ENCODE data around the gene DIPK1A.

The DIPK1A gene

DNA sequence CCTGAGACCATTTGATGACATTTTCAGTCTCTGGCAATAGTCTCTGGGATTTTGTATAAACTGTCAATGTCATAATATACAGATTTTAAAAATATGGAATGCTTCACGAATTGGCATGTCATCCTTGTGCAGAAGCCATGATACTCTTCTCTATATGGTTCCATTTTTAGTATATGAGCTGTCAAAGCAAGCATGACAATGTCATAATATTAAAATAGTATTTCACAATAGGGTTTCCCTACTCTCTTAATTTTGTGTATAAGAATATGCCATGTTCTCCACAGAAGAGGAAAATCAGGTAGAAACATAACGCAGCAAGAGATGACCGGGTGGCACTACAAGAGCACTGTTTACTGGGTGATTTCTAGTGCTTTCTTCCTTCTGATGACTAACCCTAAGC, 8.3 kb upstream of the DIPK1A start:
- DNase-seq: no peak
- TF ChIP-seq, protein P1, sequence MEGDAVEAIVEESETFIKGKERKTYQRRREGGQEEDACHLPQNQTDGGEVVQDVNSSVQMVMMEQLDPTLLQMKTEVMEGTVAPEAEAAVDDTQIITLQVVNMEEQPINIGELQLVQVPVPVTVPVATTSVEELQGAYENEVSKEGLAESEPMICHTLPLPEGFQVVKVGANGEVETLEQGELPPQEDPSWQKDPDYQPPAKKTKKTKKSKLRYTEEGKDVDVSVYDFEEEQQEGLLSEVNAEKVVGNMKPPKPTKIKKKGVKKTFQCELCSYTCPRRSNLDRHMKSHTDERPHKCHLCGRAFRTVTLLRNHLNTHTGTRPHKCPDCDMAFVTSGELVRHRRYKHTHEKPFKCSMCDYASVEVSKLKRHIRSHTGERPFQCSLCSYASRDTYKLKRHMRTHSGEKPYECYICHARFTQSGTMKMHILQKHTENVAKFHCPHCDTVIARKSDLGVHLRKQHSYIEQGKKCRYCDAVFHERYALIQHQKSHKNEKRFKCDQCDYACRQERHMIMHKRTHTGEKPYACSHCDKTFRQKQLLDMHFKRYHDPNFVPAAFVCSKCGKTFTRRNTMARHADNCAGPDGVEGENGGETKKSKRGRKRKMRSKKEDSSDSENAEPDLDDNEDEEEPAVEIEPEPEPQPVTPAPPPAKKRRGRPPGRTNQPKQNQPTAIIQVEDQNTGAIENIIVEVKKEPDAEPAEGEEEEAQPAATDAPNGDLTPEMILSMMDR (IDR thresholded peaks at IDR 0.05; ENCODE audit: borderline replicate concordance, extremely low read depth, low read length, poor library complexity, severe bottlenecking): no peak
- Histone ChIP-seq H3K36me3 (ENCODE audit: insufficient read depth, low read length) (no peaks in the 10 kb centered on the region), H3K9ac (ENCODE audit: low read depth, low read length) (no peak overlapping the region), H2AFZ (ENCODE audit: low read depth, low read length) (no peak overlapping the region), H4K20me1 (ENCODE audit: insufficient read depth, low read length) (no peaks in the 10 kb centered on the region), H3K4me2 (ENCODE audit: insufficient read depth, low read length) (no peak overlapping the region), H3K4me3 (ENCODE audit: low read depth in 1 of 2, low read length in 2 of 2) (no peak overlapping the region), H3K27me3 (ENCODE audit: insufficient read depth, low read length, poor library complexity) (no peaks in the 10 kb centered on the region), H3K9me3 (ENCODE audit: insufficient read depth, low read length, severe bottlenecking) (no peaks in the 10 kb centered on the region), H3K27ac (ENCODE audit: low read length) (no peak overlapping the region), H3K79me2 (ENCODE audit: insufficient read depth, low read length) (no peaks in the 10 kb centered on the region), H3K4me1 (ENCODE audit: insufficient read depth, low read length) (peaks cover 37% of the 10 kb centered on the region)
- ATAC-seq (ENCODE audit: insufficient read depth, low read depth): no peak

DNA sequence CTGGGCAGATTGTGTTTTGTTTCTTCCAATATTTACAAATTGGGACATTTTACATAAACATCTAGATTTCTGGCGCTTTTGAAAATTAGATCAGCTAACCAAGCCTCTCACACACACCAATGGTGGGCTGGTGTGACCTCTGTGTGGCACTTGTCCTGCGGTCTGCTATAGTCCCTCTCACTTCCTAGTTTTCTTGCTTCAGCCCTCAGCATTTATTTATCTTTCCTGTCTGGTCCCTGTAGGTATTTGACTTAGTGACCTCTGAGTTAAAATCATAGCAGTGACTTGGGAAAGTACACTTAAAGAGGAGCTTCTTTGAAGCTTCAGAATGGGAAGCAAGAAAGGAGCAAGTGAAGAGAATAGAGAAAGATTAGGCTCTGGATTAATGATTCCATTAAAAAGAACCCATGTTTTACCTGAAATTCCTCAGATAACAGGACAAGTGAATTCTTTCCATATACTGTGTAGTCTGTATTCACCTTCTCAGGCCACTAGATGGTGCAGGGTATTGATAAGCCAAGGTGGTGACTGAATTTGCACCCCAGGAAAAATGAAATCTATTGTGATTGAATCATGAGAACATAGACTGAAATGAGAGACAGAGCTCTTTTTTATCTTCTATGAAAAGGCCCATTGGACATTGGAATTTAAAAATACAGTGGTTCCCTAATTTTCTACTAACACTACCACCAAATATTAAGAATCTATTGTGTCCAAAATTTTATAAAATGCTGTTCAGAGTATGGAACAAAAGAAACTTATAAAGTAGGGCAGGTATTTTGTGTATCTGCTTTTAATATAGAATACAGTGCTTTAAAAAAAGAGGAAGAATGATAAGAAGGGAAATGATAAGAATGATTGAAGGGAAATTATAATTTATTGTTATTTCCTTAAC, 7.1 kb upstream of the DIPK1A start:
- H3K9ac ChIP-seq (ENCODE audit: low read depth, low read length): no peak overlapping the region
- 0 out of 2 replicates have a peak overlapping the region, but pooled peaks have one; percentile 11 for H2AFZ ChIP-seq (ENCODE audit: low read depth, low read length)
- no peak for TF ChIP-seq EZH2 (IDR thresholded peaks at IDR 0.05; ENCODE audit: borderline replicate concordance, low read depth, low read length, severe bottlenecking)
- TF ChIP-seq, protein P1 (IDR thresholded peaks at IDR 0.05; ENCODE audit: borderline replicate concordance, extremely low read depth, low read length, poor library complexity, severe bottlenecking): peak; percentile 69
- peak; percentile 38 for ATAC-seq (ENCODE audit: insufficient read depth, low read depth)
- H3K27ac ChIP-seq (ENCODE audit: low read length): no peak overlapping the region
- no peak for DNase-seq
- no peaks in the 10 kb centered on the region for H3K9me3 ChIP-seq (ENCODE audit: insufficient read depth, low read length, severe bottlenecking)
- no peaks in the 10 kb centered on the region for H3K36me3 ChIP-seq (ENCODE audit: insufficient read depth, low read length)
- H3K4me2 ChIP-seq (ENCODE audit: insufficient read depth, low read length): no peak overlapping the region
- H4K20me1 ChIP-seq (ENCODE audit: insufficient read depth, low read length): no peaks in the 10 kb centered on the region
- no peaks in the 10 kb centered on the region for H3K79me2 ChIP-seq (ENCODE audit: insufficient read depth, low read length)
- H3K4me3 ChIP-seq (ENCODE audit: low read depth in 1 of 2, low read length in 2 of 2): no peak overlapping the region
- H3K27me3 ChIP-seq (ENCODE audit: insufficient read depth, low read length, poor library complexity): no peaks in the 10 kb centered on the region
- H3K4me1 ChIP-seq (ENCODE audit: insufficient read depth, low read length): peaks cover 42% of the 10 kb centered on the region

DNA sequence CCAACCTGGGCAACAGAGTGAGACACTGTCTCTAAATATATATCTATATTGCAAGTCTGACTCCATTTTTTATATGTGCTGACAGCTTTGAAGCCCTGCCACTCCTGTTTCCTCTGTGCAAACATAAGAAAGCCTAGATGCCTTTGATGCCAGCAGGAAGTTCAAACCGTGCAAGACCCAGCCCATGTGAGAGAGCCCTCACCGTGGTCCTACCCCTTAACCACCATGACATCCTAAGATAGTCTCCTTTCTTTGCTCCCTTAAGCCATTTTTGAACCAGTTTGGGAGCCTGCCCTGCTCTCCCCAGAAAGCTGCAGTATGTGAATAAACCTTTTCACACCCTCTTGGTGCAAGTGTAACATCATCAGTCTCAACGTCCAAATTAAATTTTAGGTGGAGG, 3.7 kb upstream of the DIPK1A start:
- TF ChIP-seq, protein P1 (IDR thresholded peaks at IDR 0.05; ENCODE audit: borderline replicate concordance, extremely low read depth, low read length, poor library complexity, severe bottlenecking): no peak
- no peak for TF ChIP-seq EZH2 (IDR thresholded peaks at IDR 0.05; ENCODE audit: borderline replicate concordance, low read depth, low read length, severe bottlenecking)
- no peaks in the 10 kb centered on the region for H3K9me3 ChIP-seq (ENCODE audit: insufficient read depth, low read length, severe bottlenecking)
- ATAC-seq (ENCODE audit: insufficient read depth, low read depth): peak; percentile 73
- H3K9ac ChIP-seq (ENCODE audit: low read depth, low read length): peak overlapping the region; percentile 35
- peaks cover 49% of the 10 kb centered on the region for H3K4me1 ChIP-seq (ENCODE audit: insufficient read depth, low read length)
- peak overlapping the region; percentile 75 for H2AFZ ChIP-seq (ENCODE audit: low read depth, low read length)
- peak; percentile 86 for DNase-seq
- no peaks in the 10 kb centered on the region for H4K20me1 ChIP-seq (ENCODE audit: insufficient read depth, low read length)
- H3K27me3 ChIP-seq (ENCODE audit: insufficient read depth, low read length, poor library complexity): no peaks in the 10 kb centered on the region
- H3K4me3 ChIP-seq (ENCODE audit: low read depth in 1 of 2, low read length in 2 of 2): peak overlapping the region in 1 of 2 experiments; percentile 17; a peak in 1 of 4 replicates
- peak overlapping the region; percentile 84 for H3K27ac ChIP-seq (ENCODE audit: low read length)
- H3K79me2 ChIP-seq (ENCODE audit: insufficient read depth, low read length): peaks cover 22% of the 10 kb centered on the region
- no peaks in the 10 kb centered on the region; the same call in 1 of the 2 replicates for H3K36me3 ChIP-seq (ENCODE audit: insufficient read depth, low read length)
- peak overlapping the region; percentile 46 for H3K4me2 ChIP-seq (ENCODE audit: insufficient read depth, low read length)

Data from DND-41 (cell line).